Gastrocnemius medialis (tissue), 4 donors: Measurements from ENCODE around the gene SUGCT. TPM values are rescaled to one million over a fixed set of nuclear protein-coding genes. Genes with fewer than 3 reads are reported as not detected.

Experiments
- ATAC-seq, 2 donors: fragments of 150-250 bp; one replicate each; pipeline ENCODE4 v1.9.1; 2016
- DNase-seq, 2 donors: peaks; one replicate each; pipeline ENCODE4 v3.0.0-alpha.2; 2019
- H3K27ac ChIP-seq, 4 donors: fragments of 200-600 bp; sonication (generic); 1 replicate in 1 of 4; 2 replicates in 3 of 4; pipeline ENCODE4 v1.5.1; 2016 to 2018; ENCODE audit warnings: mild to moderate bottlenecking in 2 of 4, moderate library complexity in 1 of 4
- H3K27me3 ChIP-seq, 3 donors: fragments of 200-600 bp; sonication (generic) in 2 of 3; 1 replicate in 1 of 3; 2 replicates in 2 of 3; pipeline versions ENCODE4 v1.5.1 to v1.6.0; 2016 to 2019; ENCODE audit warnings: mild to moderate bottlenecking in 1 of 3, moderate library complexity in 1 of 3
- H3K36me3 ChIP-seq, 2 donors: fragments of 200-600 bp; sonication (generic) in 1 of 2; one replicate each; pipeline ENCODE4 v1.5.1; 2017 to 2018
- H3K4me1 ChIP-seq, 2 donors: fragments of 200-600 bp; sonication (generic) in 1 of 2; one replicate each; pipeline ENCODE4 v1.5.1; 2016 to 2017; ENCODE audit warnings: mild to moderate bottlenecking in 2 of 2
- H3K4me3 ChIP-seq, 4 donors: fragments of 200-600 bp; sonication (generic) in 3 of 4; 1 replicate in 1 of 4; 2 replicates in 3 of 4; pipeline ENCODE4 v1.5.1; 2016 to 2019; ENCODE audit warnings: mild to moderate bottlenecking in 2 of 4
- H3K9me3 ChIP-seq, 3 donors: fragments of 200-600 bp; sonication (generic) in 2 of 3; 1 replicate in 1 of 3; 2 replicates in 2 of 3; pipeline ENCODE4 v1.5.1; 2016 to 2019
- POLR2A ChIP-seq, 2 donors: fragments of 450-650 bp; IDR thresholded peaks; one replicate each; pipeline ENCODE4 v1.6.1; 2017; ENCODE audit warnings: antibody characterized with exemption in 2 of 2, mild to moderate bottlenecking in 2 of 2, moderate library complexity in 2 of 2
- in situ Hi-C, 4 donors: fragments of 200-750 bp; cut with MboI; loops; one replicate each; pipeline versions ENCODE4 v1.15.0 to v1.8.0; 2017; ENCODE audit warnings: low sequenced_read_pairs in 4 of 4
- intact Hi-C: fragments of 100-400 bp; cut with DNase I; formaldehyde crosslinking; loops from one replicate; pipeline ENCODE4 v1.15.1; 2023; ENCODE audit warnings: low total_unique reads
- total RNA-seq, 4 donors: library from RNA; depleted of rRNA; stranded (reverse); fragments of >200 nt; gene quantifications; one replicate each; pipeline versions ENCODE4 v1.1.0 to v1.2.3, GENCODE V29; 2016
- TF ChIP-seq, protein P1 (sequence below), 5 experiments: fragments of 450-650 bp in 3 of 5; fragments of 200-600 bp in 2 of 5; sonication (generic) in 2 of 5; IDR thresholded peaks in 4 of 5; conservative IDR thresholded peaks in 1 of 5; 1 replicate in 4 of 5; 2 replicates in 1 of 5; pipeline ENCODE4 v1.5.1; 2016 to 2019; ENCODE audit warnings: antibody characterized with exemption in 5 of 5, mild to moderate bottlenecking in 3 of 5, moderate library complexity in 3 of 5

The SUGCT gene
- total RNA-seq, 4 donors from 2014 or later, result 2.3 to 3.5 (median 2.9) TPM

DNA sequence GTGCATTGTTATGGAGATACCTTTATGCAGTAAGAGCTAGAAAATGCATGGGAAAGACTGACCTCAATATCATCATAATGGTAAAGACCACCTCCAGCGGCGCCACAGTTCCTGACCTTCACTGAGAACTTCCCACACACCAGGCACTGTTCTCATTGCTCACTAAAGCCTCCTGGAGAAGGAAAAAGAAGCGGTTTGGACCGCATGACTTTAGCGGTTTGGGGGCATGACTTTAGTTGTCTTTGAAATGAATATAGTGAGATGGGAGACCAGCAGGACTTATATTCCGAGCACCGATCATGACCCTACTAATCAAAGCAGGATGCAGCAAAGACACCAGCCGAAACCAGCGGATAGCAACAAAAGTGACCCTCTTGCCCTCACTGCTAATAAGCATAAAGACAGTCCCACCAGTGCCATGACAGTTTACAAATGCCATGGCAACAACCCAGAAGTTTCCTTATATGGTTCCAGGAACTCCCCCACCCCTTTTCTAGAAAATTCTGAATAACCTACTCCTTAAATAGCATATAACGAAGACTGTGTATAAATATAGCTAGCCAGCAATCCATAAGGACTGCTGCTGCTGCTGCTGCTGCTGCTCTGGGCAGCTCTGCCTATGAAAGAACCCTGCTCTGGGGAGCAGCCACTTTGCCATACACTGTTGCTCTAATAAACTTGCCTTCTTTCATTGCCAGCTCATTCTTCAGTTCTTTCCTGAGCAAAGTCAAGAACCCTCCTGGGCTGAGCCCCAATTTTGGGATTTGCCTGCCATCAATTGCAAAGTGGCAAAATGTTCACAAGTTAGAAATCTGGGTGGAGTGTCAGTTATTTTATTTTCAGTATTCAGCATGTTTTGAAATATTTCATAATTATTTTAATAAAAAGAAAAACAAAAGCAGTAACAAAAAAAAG, 694.1 kb downstream of the SUGCT start:
- Histone ChIP-seq H3K27ac (no peak overlapping the region), H3K9me3 (no peaks in the 10 kb centered on the region), H3K36me3 (no peaks in the 10 kb centered on the region), H3K27me3 (no peaks in the 10 kb centered on the region), H3K4me1 (no peaks in the 10 kb centered on the region), H3K4me3 (no peak overlapping the region)
- in situ Hi-C loops (no loop called here), intact Hi-C loops (no loop called here)
- DNase-seq (no peak), ATAC-seq (no peak)
- no peak for TF ChIP-seq POLR2A (IDR thresholded peaks at IDR 0.05)
- TF ChIP-seq, protein P1, sequence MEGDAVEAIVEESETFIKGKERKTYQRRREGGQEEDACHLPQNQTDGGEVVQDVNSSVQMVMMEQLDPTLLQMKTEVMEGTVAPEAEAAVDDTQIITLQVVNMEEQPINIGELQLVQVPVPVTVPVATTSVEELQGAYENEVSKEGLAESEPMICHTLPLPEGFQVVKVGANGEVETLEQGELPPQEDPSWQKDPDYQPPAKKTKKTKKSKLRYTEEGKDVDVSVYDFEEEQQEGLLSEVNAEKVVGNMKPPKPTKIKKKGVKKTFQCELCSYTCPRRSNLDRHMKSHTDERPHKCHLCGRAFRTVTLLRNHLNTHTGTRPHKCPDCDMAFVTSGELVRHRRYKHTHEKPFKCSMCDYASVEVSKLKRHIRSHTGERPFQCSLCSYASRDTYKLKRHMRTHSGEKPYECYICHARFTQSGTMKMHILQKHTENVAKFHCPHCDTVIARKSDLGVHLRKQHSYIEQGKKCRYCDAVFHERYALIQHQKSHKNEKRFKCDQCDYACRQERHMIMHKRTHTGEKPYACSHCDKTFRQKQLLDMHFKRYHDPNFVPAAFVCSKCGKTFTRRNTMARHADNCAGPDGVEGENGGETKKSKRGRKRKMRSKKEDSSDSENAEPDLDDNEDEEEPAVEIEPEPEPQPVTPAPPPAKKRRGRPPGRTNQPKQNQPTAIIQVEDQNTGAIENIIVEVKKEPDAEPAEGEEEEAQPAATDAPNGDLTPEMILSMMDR (IDR thresholded peaks at IDR 0.05 in 4 of 5, conservative IDR thresholded peaks at IDR 0.05 in 1 of 5), result no peak

DNA sequence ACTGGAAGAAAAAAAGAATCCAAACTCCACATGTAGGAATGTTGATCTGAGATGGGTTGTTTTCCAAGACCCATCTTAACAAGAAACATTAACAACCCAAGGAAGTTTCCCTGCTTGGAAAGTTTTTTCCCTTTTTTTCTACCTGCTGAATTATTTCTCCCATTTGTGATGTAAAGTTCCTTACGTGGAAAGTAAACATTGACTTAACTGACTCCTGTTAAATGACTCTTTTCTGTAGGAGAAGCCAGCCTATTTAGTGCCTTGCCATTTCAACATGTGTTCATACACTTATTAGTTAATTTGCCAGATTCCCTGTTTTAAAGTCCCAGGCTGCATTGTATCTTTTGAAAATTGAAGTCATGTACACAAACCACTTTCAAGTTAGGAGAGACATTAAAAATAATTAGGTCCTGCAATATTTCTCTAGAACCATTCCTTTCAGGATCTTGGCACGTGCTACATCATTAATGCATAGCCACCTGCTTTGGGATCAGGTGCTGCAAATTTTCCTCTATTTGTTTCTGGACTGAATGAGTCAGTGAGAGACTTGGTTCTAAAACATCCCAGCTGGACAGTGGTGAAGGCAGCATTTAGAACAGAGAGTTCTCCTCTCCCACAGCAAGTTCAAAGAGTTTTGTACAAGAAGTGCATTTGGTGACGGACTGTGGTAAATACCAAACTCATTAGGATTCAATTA, 698.5 kb downstream of the SUGCT start:
- no peak for DNase-seq
- Histone ChIP-seq H3K9me3 (no peaks in the 10 kb centered on the region), H3K27ac (no peak overlapping the region), H3K36me3 (no peaks in the 10 kb centered on the region), H3K27me3 (no peaks in the 10 kb centered on the region), H3K4me3 (no peak overlapping the region), H3K4me1 (no peaks in the 10 kb centered on the region)
- in situ Hi-C loops (no loop called here), intact Hi-C loops (no loop called here)
- ATAC-seq, result no peak
- TF ChIP-seq, protein P1 (IDR thresholded peaks at IDR 0.05 in 4 of 5, conservative IDR thresholded peaks at IDR 0.05 in 1 of 5), result no peak
- no peak for TF ChIP-seq POLR2A (IDR thresholded peaks at IDR 0.05)

DNA sequence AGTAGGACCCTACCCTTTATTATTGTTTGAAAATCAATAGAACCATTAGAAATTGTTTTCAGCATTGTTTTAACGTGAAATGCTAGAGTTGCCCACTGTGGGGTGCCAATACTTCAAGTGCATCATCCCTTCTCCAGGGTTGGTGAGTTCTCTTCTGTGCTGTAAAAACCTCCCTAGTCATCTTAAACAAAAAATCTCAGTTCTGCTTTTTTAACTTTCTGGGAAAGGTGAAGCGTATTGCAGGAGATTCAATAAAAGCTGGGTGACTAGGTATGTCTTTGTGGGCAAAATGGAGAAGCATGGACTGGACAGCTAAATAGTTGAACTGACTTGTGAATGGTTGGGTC, 699.1 kb downstream of the SUGCT start:
- H3K27me3 ChIP-seq, result no peaks in the 10 kb centered on the region
- H3K36me3 ChIP-seq, result no peaks in the 10 kb centered on the region
- H3K27ac ChIP-seq, result no peak overlapping the region
- DNase-seq, result no peak
- intact Hi-C loops (no loop called here), in situ Hi-C loops (no loop called here)
- no peaks in the 10 kb centered on the region for H3K9me3 ChIP-seq
- no peak for TF ChIP-seq POLR2A (IDR thresholded peaks at IDR 0.05)
- TF ChIP-seq, protein P1 (IDR thresholded peaks at IDR 0.05 in 4 of 5, conservative IDR thresholded peaks at IDR 0.05 in 1 of 5), result no peak
- no peaks in the 10 kb centered on the region for H3K4me1 ChIP-seq
- ATAC-seq, result no peak
- no peak overlapping the region for H3K4me3 ChIP-seq

DNA sequence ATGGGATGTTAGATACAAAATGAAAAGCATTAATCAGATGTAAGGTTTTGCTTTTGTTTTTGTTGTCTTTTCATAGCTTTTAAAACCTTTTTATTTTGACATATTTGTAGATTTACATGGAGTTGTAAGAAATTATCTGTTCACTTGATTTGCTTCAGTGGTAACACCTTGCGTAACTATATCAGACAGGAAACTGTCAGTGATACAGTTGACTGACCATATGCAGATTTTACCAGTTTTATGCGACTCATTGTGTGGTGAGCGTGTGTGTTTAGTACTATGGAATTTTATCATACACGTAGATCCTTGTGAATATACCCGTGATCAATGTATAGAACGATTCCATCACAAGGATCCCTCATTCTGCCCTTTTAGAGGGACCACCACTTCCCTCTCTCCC, 701.4 kb downstream of the SUGCT start:
- DNase-seq, result no peak

More for the DNA sequence above, 701.4 kb downstream of the SUGCT start:
- no peaks in the 10 kb centered on the region for H3K4me1 ChIP-seq
- H3K36me3 ChIP-seq, result no peaks in the 10 kb centered on the region
- H3K4me3 ChIP-seq, result no peak overlapping the region
- intact Hi-C loops (no loop called here), in situ Hi-C loops (no loop called here)
- no peak overlapping the region for H3K27ac ChIP-seq
- no peak for TF ChIP-seq POLR2A (IDR thresholded peaks at IDR 0.05)
- TF ChIP-seq, protein P1 (IDR thresholded peaks at IDR 0.05 in 4 of 5, conservative IDR thresholded peaks at IDR 0.05 in 1 of 5), result no peak
- no peaks in the 10 kb centered on the region for H3K9me3 ChIP-seq
- no peaks in the 10 kb centered on the region for H3K27me3 ChIP-seq
- no peak for ATAC-seq
